HCEC 1CT (cell line): ENCODE measurements around the gene TMEM89.
A peak's percentile ranks its signal among the peaks of the same experiment; 100 is the strongest.

ENCODE experiments used
- DNase-seq: peaks from one replicate; pipeline ENCODE4 v3.0.0-alpha.2; 2017

Gene TMEM89

GRCh38 chr3:48609088-48610005 is 12.2 kb downstream of the TMEM89 start, which contains the start of gene UQCRC1:
TSS of gene UQCRC1 (minus strand) at chr3:48609646. CDS start at chr3:48609620, 26 bp downstream.
- DNase-seq = peak; percentile 92

GRCh38 chr3:48607519-48607918 is 14.1 kb downstream of the TMEM89 start:
- no peak for DNase-seq

GRCh38 chr3:48601622-48601994 is 20.0 kb downstream of the TMEM89 start:
- DNase-seq = no peak

- no peak for DNase-seq
Measured at GRCh38 chr3:48600711-48601621, 20.6 kb downstream of the TMEM89 start.

GRCh38 chr3:48599509-48600285 is 21.9 kb downstream of the TMEM89 start:
- no peak for DNase-seq

- no peak for DNase-seq
Measured at GRCh38 chr3:48599077-48599501, 22.5 kb downstream of the TMEM89 start.

- DNase-seq = peak; percentile 97
Measured at GRCh38 chr3:48598323-48599076, 23.1 kb downstream of the TMEM89 start.

GRCh38 chr3:48597408-48597800 is 24.2 kb downstream of the TMEM89 start:
- DNase-seq = no peak

GRCh38 chr3:48596676-48597407 is 24.7 kb downstream of the TMEM89 start:
- DNase-seq = no peak

- DNase-seq = no peak
Measured at GRCh38 chr3:48596157-48596556, 25.4 kb downstream of the TMEM89 start.

GRCh38 chr3:48595526-48596121 is 25.9 kb downstream of the TMEM89 start:
- peak; percentile 98 for DNase-seq

- DNase-seq = no peak
Measured at GRCh38 chr3:48595075-48595525, 26.5 kb downstream of the TMEM89 start, which contains the start of gene COL7A1. TSS of gene COL7A1 (minus strand) at chr3:48595329. CDS start at chr3:48595159, 170 bp downstream.

- peak; percentile 21 for DNase-seq
Measured at GRCh38 chr3:48594417-48595049, 27.0 kb downstream of the TMEM89 start.

- DNase-seq = no peak
Measured at GRCh38 chr3:48593337-48593736, 28.2 kb downstream of the TMEM89 start.

- DNase-seq = no peak
Measured at GRCh38 chr3:48592519-48593087, 29.0 kb downstream of the TMEM89 start.

- no peak for DNase-seq
Measured at GRCh38 chr3:48591886-48592518, 29.6 kb downstream of the TMEM89 start.

- DNase-seq = no peak
Measured at GRCh38 chr3:48591436-48591835, 30.1 kb downstream of the TMEM89 start.

- no peak for DNase-seq
Measured at GRCh38 chr3:48588230-48588629, 33.3 kb downstream of the TMEM89 start.

- no peak for DNase-seq
Measured at GRCh38 chr3:48587686-48588085, 33.9 kb downstream of the TMEM89 start.
